ENCODE measurements around the gene KYNU.
"Not testable (repeated sequence)": the region's sequence is repeated elsewhere in the genome, so short reads cannot be mapped to it uniquely, and the experiment has no call there.

The KYNU gene

DNA sequence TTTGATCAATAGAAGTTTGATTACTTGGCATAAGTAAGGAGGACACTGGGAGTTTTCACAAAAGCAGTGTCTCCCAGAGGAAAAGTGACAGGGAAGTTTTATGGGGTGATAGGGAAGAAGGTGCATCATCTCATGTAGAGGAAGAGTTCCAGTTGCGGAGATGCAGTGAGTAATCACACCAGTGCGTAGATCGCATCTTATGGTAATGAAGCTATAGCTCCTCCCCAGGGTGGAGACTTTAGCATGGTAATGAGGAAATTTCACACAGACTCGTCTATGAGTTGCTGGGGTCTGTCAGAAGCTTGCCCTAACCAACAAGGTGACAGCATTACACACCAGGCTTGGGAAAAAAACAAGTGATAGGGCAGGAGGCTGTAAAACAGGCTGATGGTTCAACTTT is 49.0 kb downstream of the KYNU start:
- DNase-seq, result no peak

DNA sequence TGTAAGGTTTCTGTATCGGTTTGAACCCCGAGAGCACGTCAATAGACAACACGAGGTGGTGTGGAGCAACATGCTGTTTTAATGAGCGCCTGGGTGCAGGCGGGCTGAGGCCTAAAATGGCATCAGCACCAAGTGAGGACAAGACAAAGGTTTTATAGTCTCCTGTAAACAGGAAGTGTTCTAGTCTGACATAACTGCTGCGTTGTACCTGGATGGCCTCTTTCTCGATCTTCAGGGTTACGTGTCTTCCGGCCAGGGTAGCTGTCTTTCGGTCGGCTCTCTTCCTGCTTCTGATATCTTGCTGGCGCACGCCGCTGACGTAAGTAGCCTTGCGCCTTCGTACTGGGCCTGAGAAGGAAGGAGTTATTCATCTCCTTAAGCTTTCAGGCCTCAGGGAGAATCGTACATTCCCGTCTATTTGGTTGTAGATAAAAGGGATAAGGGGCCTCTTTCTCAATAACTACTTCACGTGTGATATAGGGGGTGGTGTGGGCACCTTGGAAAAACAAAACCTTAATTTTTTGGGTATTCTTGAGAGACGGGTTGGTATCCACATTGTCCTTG is 53.5 kb downstream of the KYNU start:
- no peak for DNase-seq

- no peak for DNase-seq
Measured at GRCh38 chr2:142933916-142934315, 56.5 kb downstream of the KYNU start.

DNA sequence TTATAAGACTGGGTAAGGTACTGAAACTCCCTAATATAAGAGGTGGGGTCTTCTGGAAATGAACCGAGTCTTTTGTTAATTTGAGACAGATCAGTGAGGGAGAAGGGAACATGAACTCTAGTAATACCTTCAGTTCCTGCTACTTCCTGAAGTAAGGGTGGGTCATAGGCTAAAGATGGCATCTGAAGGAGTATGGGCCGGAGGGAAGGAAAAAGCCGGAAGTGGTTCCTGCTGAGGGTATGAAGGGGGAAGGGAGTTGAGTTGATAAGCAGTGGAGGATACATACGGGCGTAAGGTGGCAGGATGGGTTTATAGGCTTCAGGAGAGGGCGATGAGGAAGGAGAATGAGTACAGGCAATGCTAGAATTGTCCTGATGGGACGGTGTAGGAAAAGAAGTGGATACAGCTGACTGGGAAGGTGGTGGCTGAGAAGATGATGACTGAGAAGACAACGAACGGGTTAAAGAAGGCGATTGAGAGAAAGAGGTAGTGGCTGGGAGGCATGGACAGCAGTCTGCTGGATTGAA is 58.2 kb downstream of the KYNU start:
- no peak for DNase-seq

DNA sequence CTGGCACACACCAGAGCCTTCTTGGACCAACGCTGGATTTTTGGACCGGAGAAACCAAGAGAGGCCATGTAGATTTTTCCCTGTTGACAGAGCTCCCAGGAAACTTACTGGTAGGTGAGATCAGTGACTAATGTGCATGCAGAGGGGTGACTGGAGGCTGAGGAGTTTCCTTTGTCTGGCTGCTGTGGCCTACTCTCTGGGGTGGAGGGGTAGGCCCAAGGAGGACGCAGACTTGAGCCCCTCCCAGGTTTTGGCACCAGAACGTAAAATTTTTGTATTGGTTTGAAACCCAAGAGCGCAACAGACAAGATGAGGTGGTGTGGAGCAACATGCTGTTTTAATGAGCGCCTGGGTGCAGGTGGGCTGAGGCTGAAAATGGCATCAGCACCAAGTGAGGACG is 59.2 kb downstream of the KYNU start:
- DNase-seq, result no peak

- peak; percentile 3 for DNase-seq
Measured at GRCh38 chr2:142937347-142937746, 59.9 kb downstream of the KYNU start.

- peak; percentile 68 for DNase-seq
Measured at GRCh38 chr2:142938240-142938639, 60.8 kb downstream of the KYNU start.

- peak; percentile 35 for DNase-seq
Measured at GRCh38 chr2:142940606-142941223, 63.3 kb downstream of the KYNU start.

- DNase-seq, result no peak
Measured at GRCh38 chr2:142942690-142943089, 65.2 kb downstream of the KYNU start.

GRCh38 chr2:142944264-142944663 is 66.8 kb downstream of the KYNU start:
- DNase-seq, result no peak

DNA sequence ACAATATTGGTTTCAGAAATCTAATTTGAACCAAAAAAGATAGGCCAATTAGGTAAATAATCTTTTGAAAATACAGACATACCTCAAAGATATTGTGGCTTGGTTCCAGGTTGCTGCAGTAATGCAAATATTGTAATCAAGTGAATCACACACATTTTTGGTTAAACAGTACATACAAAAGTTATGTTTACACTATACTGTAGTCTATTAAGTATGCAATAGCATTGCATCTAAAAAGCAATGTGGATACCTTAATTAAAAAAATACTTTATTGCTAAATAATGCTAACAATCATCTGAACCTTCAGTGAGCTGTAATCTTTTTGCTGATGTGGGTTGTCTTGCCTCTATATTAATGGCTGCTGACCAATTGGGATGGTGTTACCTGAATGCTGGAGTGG is 67.3 kb downstream of the KYNU start:
- DNase-seq, result no peak

GRCh38 chr2:142946941-142947340 is 69.5 kb downstream of the KYNU start:
- no peak for DNase-seq

DNA sequence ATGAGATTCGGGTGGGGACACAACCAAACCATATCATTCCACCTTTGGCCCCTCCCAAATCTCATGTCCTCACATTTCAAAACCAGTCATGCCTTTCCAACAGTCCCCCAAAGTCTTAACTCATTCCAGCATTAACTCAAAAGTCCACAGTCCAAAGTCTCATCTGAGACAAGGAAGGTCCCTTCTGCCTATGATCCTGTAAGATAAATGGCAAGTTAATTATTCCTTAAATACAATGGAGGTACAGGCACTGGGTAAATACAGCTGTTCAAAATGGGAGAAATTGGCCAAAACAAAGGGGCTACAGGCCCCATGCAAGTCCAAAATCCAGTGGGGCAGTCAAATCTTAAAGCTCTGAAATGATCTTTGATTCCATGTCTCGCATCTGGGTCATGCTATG is 71.3 kb downstream of the KYNU start:
- DNase-seq, result not testable (repeated sequence)

DNA sequence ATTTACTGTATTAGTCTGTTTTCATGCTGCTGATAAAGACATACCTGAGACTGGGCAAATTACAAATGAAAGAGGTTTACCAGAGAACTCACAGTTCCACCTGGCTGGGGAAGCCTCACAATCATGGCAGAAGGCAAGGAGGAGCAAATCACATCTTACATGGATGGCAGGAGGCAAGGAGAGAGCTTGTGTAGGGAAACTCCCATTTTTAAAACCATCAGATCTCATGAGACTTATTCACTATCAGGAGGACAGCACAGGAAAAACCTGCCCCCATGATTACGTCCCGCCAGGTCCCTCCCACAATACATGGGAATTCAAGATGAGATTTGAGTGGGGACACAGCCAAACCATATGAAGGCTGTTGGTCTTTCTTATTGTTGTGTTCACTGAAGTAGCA is 72.9 kb downstream of the KYNU start:
- not testable (repeated sequence) for DNase-seq

GRCh38 chr2:142951190-142952007 is 73.9 kb downstream of the KYNU start:
- DNase-seq, result no peak

DNA sequence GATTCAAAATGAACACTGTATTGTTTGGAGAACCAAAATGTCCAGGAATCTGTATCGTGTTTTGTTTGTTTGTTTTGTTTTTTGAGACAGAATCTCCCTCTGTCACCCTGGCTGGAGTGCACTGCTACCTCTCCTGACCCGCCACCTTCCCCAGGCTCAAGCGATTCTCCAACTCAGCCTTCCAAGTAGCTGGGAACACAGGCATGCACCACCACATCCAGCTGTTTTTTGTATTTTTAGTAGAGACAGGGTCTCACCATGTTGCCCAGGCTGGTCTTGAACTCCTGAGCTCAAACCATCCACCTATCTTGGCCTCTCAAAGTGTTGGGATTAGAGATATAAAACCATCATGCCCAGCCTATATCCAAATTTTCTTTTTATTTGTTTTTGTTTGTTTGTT is 74.6 kb downstream of the KYNU start:
- no peak for DNase-seq

- peak; percentile 4 for DNase-seq
Measured at GRCh38 chr2:142952793-142953494, 75.5 kb downstream of the KYNU start.

DNA sequence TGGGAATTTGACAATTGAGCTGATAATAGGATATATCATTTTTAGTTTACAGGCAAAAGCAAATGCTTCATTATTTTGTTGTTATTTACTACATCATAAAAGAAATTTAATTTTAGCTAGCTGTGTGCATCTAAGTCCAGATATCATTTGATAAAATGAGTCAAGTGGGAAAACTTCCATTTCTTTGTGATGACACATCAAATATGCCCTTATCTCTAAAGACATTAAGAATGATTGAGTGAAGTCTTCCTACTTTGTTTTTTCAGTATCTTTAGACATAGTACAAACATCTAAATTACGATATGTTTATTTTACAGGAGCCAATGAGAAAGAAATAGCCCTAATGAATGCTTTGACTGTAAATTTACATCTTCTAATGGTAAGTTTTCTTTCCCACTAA is 77.0 kb downstream of the KYNU start:
- DNase-seq, result no peak

- DNase-seq, result no peak
Measured at GRCh38 chr2:142957144-142957543, 79.7 kb downstream of the KYNU start.

DNA sequence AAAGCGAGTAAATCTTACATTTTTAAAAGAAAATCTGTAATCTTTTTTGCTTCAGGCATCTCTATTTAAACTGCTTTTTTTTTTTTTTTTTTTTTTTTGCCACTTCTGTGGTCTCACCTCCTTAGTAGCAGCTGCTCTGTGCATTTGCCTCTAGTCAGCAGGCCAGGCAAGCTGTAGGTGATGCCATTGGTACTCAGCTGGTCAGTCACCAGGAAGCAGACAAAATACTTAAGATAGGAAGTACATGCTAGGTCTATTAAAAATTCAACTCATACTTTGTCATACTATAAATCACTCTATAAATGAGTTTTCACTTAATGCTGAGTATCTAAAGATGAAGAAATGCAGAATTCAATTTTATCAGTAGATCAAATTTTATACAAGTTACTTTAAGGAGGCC is 83.7 kb downstream of the KYNU start:
- no peak for DNase-seq

GRCh38 chr2:142965443-142965842 is 88.0 kb downstream of the KYNU start:
- no peak for DNase-seq

DNA sequence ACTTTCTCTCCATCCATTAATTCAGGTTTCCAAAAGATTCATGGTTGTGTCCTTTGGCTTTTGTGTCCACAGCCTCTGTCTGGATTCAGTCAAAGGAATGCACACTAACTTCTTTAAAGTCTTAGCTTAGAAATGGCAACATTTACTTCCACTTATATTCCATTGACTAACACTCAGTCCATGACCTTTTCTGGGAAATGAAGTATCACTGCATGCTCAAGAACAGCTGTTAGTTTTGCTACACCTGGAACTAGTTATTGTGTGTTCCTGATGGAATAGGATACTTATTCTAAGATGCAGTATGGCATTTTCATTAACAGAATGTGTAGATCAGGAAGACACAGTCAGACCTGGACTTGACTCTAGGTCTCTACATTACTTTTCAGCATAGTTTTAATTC is 88.8 kb downstream of the KYNU start:
- DNase-seq, result no peak

DNA sequence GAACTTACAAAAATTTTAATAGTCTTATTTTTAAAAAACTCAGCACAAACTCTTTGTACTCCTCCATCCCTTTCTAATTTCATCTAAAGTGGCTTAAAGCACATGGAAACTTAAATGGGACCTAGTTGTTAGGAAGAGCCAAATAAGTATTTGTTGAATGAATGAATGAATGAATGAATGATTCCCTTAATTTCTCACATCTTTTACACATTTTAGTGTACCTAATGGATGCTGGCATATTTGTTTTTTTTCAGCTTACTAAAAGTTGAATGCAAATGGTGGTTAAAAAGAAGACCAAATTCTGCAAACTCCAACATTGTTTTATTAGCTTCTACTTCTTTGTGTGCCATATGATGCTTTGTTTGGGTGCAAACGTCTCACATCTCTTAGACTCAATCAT is 89.6 kb downstream of the KYNU start:
- DNase-seq, result no peak

Data from OCI-M1 (cell line).